Gastrocnemius medialis (tissue), 4 donors: ENCODE data around the gene ZNF652. TPM values are rescaled to one million over a fixed set of nuclear protein-coding genes. Genes with fewer than 3 reads are reported as not detected.

Experiments used
- ATAC-seq, 2 donors: fragments of 150-250 bp; one replicate each; pipeline ENCODE4 v1.9.1; 2016
- DNase-seq, 2 donors: peaks; one replicate each; pipeline ENCODE4 v3.0.0-alpha.2; 2019
- H3K27ac ChIP-seq, 4 donors: fragments of 200-600 bp; sonication (generic); 1 replicate in 1 of 4; 2 replicates in 3 of 4; pipeline ENCODE4 v1.5.1; 2016 to 2018; ENCODE audit warnings: mild to moderate bottlenecking in 2 of 4, moderate library complexity in 1 of 4
- H3K27me3 ChIP-seq, 3 donors: fragments of 200-600 bp; sonication (generic) in 2 of 3; 1 replicate in 1 of 3; 2 replicates in 2 of 3; pipeline versions ENCODE4 v1.5.1 to v1.6.0; 2016 to 2019; ENCODE audit warnings: mild to moderate bottlenecking in 1 of 3, moderate library complexity in 1 of 3
- H3K36me3 ChIP-seq, 2 donors: fragments of 200-600 bp; sonication (generic) in 1 of 2; one replicate each; pipeline ENCODE4 v1.5.1; 2017 to 2018
- H3K4me1 ChIP-seq, 2 donors: fragments of 200-600 bp; sonication (generic) in 1 of 2; one replicate each; pipeline ENCODE4 v1.5.1; 2016 to 2017; ENCODE audit warnings: mild to moderate bottlenecking in 2 of 2
- H3K4me3 ChIP-seq, 4 donors: fragments of 200-600 bp; sonication (generic) in 3 of 4; 1 replicate in 1 of 4; 2 replicates in 3 of 4; pipeline ENCODE4 v1.5.1; 2016 to 2019; ENCODE audit warnings: mild to moderate bottlenecking in 2 of 4
- H3K9me3 ChIP-seq, 3 donors: fragments of 200-600 bp; sonication (generic) in 2 of 3; 1 replicate in 1 of 3; 2 replicates in 2 of 3; pipeline ENCODE4 v1.5.1; 2016 to 2019
- CTCF ChIP-seq, 5 experiments: fragments of 450-650 bp in 3 of 5; fragments of 200-600 bp in 2 of 5; sonication (generic) in 2 of 5; IDR thresholded peaks in 4 of 5; conservative IDR thresholded peaks in 1 of 5; 1 replicate in 4 of 5; 2 replicates in 1 of 5; pipeline ENCODE4 v1.5.1; 2016 to 2019; ENCODE audit warnings: antibody characterized with exemption in 5 of 5, mild to moderate bottlenecking in 3 of 5, moderate library complexity in 3 of 5
- POLR2A ChIP-seq, 2 donors: fragments of 450-650 bp; IDR thresholded peaks; one replicate each; pipeline ENCODE4 v1.6.1; 2017; ENCODE audit warnings: antibody characterized with exemption in 2 of 2, mild to moderate bottlenecking in 2 of 2, moderate library complexity in 2 of 2
- in situ Hi-C, 4 donors: fragments of 200-750 bp; cut with MboI; loops; one replicate each; pipeline versions ENCODE4 v1.15.0 to v1.8.0; 2017; ENCODE audit warnings: low sequenced_read_pairs in 4 of 4
- intact Hi-C: fragments of 100-400 bp; cut with DNase I; formaldehyde crosslinking; loops from one replicate; pipeline ENCODE4 v1.15.1; 2023; ENCODE audit warnings: low total_unique reads
- total RNA-seq, 4 donors: library from RNA; depleted of rRNA; stranded (reverse); fragments of >200 nt; gene quantifications; one replicate each; pipeline versions ENCODE4 v1.1.0 to v1.2.3, GENCODE V29; 2016

Gene ZNF652
- total RNA-seq, 4 donors from 2014 or later: 32.8 to 49.6 (median 41.1) TPM

GRCh38 chr17:49388290-49388640 is 26.2 kb upstream of the ZNF652 start:
- Histone ChIP-seq H3K4me3 (no peak overlapping the region), H3K27ac (no peak overlapping the region), H3K4me1 (peaks cover 8 to 9% of the 10 kb centered on the region in 2 donors), H3K36me3 (no peaks in the 10 kb centered on the region), H3K9me3 (no peaks in the 10 kb centered on the region), H3K27me3 (no peaks in the 10 kb centered on the region)
- in situ Hi-C loops (no loop called here), intact Hi-C loops (no loop called here)
- no peak for DNase-seq
- TF ChIP-seq CTCF (IDR thresholded peaks at IDR 0.05 in 4 of 5, conservative IDR thresholded peaks at IDR 0.05 in 1 of 5) (no peak), POLR2A (IDR thresholded peaks at IDR 0.05) (no peak)
- no peak for ATAC-seq

DNA sequence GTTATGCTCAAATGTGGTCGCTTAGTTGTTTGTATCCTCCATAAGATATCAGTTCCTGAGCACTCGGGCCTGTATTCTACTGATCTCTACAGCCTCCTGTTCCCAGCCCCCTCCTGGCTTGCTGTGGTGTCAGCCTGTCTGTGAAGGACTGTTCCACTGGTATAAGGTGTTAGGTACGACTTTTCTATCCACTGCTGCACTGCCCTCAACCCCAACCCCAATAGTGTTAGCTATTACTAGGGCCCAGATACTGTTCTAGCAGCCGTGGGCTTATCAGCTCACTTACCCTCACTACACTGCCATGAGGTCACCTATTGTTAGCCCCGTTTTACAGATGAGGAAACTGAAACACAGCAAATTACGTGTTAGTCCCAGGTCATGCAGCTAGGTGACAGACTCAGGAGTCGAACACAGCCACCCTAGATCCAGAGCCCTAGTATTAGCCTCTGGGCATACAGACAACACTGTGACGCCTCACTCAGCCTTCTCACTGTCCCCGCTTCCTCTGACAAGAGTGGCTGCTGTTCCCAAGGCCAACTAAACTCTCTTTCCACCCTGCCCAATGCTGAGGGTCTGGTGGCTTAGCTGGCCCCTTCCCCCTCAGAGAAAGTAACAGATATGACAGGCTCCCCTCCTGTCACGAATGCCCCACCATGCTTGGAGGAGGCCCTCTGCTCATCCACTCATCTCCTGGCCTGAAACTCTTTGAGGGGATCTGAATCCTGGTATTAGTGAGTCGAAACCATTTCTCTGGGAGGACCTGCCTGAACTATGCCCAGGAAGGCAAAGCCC is 25.6 kb upstream of the ZNF652 start:
- in situ Hi-C loops: no loop called here
- no peak overlapping the region for H3K27ac ChIP-seq

GRCh38 chr17:49386373-49386772 is 24.3 kb upstream of the ZNF652 start:
- Histone ChIP-seq H3K27me3 (no peaks in the 10 kb centered on the region), H3K27ac (no peak overlapping the region), H3K36me3 (no peaks in the 10 kb centered on the region), H3K4me1 (peaks cover 6 to 8% of the 10 kb centered on the region in 2 donors), H3K9me3 (no peaks in the 10 kb centered on the region), H3K4me3 (no peak overlapping the region)
- no peak for DNase-seq
- no peak for ATAC-seq
- TF ChIP-seq POLR2A (IDR thresholded peaks at IDR 0.05) (no peak), CTCF (IDR thresholded peaks at IDR 0.05 in 4 of 5, conservative IDR thresholded peaks at IDR 0.05 in 1 of 5) (no peak)
- in situ Hi-C loops: no loop called here
- intact Hi-C loops: no loop called here

More for the DNA sequence above, 25.6 kb upstream of the ZNF652 start:
- no peaks in the 10 kb centered on the region for H3K9me3 ChIP-seq
- peaks cover 8 to 9% of the 10 kb centered on the region in 2 donors for H3K4me1 ChIP-seq
- TF ChIP-seq CTCF (IDR thresholded peaks at IDR 0.05 in 4 of 5, conservative IDR thresholded peaks at IDR 0.05 in 1 of 5) (no peak), POLR2A (IDR thresholded peaks at IDR 0.05) (no peak)
- no peaks in the 10 kb centered on the region for H3K27me3 ChIP-seq
- intact Hi-C loops: no loop called here
- ATAC-seq (no peak), DNase-seq (no peak)
- H3K36me3 ChIP-seq: no peaks in the 10 kb centered on the region
- no peak overlapping the region for H3K4me3 ChIP-seq

- intact Hi-C loops (no loop called here), in situ Hi-C loops (no loop called here)
- H3K36me3 ChIP-seq: no peaks in the 10 kb centered on the region
- ATAC-seq (no peak), DNase-seq (no peak)
- TF ChIP-seq POLR2A (IDR thresholded peaks at IDR 0.05): no peak
- no peak for TF ChIP-seq CTCF (IDR thresholded peaks at IDR 0.05 in 4 of 5, conservative IDR thresholded peaks at IDR 0.05 in 1 of 5)
- H3K27ac ChIP-seq: no peak overlapping the region
- no peaks in the 10 kb centered on the region for H3K4me1 ChIP-seq
- no peaks in the 10 kb centered on the region for H3K27me3 ChIP-seq
- H3K9me3 ChIP-seq: no peaks in the 10 kb centered on the region
- H3K4me3 ChIP-seq: no peak overlapping the region
These were observed 22.9 kb upstream of the ZNF652 start for GRCh38 chr17:49384951-49385350.

- no peak for TF ChIP-seq POLR2A (IDR thresholded peaks at IDR 0.05)
- TF ChIP-seq CTCF (IDR thresholded peaks at IDR 0.05 in 4 of 5, conservative IDR thresholded peaks at IDR 0.05 in 1 of 5): no peak
- DNase-seq: no peak
- ATAC-seq: no peak
- intact Hi-C loops (no loop called here), in situ Hi-C loops (no loop called here)
- H3K4me1 ChIP-seq: no peaks in the 10 kb centered on the region
- no peaks in the 10 kb centered on the region for H3K27me3 ChIP-seq
- no peak overlapping the region for H3K27ac ChIP-seq
- H3K4me3 ChIP-seq: no peak overlapping the region
- no peaks in the 10 kb centered on the region for H3K36me3 ChIP-seq
- no peaks in the 10 kb centered on the region for H3K9me3 ChIP-seq
These were observed 21.0 kb upstream of the ZNF652 start for GRCh38 chr17:49383060-49383459.
